ENCODE results near the gene ERICH6.

Gene ERICH6

GRCh38 chr3:150653110-150653561 is 50.6 kb downstream of the ERICH6 start:
- Histone ChIP-seq H3K36me3 (ENCODE audit: insufficient read depth, low read length) (no peaks in the 10 kb centered on the region), H2AFZ (ENCODE audit: low read depth, low read length) (no peak overlapping the region), H3K79me2 (ENCODE audit: insufficient read depth, low read length) (no peaks in the 10 kb centered on the region), H3K9ac (ENCODE audit: low read depth, low read length) (no peak overlapping the region), H4K20me1 (ENCODE audit: insufficient read depth, low read length) (no peaks in the 10 kb centered on the region), H3K9me3 (ENCODE audit: insufficient read depth, low read length, severe bottlenecking) (no peaks in the 10 kb centered on the region), H3K4me3 (ENCODE audit: low read depth in 1 of 2, low read length in 2 of 2) (no peak overlapping the region), H3K4me1 (ENCODE audit: insufficient read depth, low read length) (no peaks in the 10 kb centered on the region), H3K27ac (ENCODE audit: low read length) (no peak overlapping the region), H3K4me2 (ENCODE audit: insufficient read depth, low read length) (no peak overlapping the region), H3K27me3 (ENCODE audit: insufficient read depth, low read length, poor library complexity) (no peaks in the 10 kb centered on the region)
- TF ChIP-seq, protein P1, sequence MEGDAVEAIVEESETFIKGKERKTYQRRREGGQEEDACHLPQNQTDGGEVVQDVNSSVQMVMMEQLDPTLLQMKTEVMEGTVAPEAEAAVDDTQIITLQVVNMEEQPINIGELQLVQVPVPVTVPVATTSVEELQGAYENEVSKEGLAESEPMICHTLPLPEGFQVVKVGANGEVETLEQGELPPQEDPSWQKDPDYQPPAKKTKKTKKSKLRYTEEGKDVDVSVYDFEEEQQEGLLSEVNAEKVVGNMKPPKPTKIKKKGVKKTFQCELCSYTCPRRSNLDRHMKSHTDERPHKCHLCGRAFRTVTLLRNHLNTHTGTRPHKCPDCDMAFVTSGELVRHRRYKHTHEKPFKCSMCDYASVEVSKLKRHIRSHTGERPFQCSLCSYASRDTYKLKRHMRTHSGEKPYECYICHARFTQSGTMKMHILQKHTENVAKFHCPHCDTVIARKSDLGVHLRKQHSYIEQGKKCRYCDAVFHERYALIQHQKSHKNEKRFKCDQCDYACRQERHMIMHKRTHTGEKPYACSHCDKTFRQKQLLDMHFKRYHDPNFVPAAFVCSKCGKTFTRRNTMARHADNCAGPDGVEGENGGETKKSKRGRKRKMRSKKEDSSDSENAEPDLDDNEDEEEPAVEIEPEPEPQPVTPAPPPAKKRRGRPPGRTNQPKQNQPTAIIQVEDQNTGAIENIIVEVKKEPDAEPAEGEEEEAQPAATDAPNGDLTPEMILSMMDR (IDR thresholded peaks at IDR 0.05; ENCODE audit: borderline replicate concordance, extremely low read depth, low read length, poor library complexity, severe bottlenecking) = no peak
- TF ChIP-seq EZH2 (IDR thresholded peaks at IDR 0.05; ENCODE audit: borderline replicate concordance, low read depth, low read length, severe bottlenecking) = no peak
- DNase-seq (no peak), ATAC-seq (ENCODE audit: insufficient read depth, low read depth) (no peak)

DNA sequence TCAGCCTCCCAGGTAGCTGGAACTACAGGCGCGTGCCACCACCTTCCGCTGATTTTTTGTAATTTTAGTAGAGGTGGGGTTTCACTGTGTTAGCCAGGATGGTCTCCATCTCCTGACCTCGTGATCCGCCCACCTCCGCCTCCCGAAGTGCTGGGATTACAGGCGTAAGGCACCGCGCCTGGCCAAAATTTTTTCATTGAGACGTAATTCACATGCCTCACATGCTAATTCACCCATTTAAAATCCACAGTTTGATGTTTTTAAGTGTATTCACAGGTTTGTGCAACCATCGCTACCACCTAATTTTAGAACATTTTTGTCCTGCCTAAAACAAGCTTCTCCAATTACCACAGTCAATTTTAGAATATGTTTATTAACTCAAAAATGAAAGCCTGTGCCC is 63.5 kb downstream of the ERICH6 start:
- Histone ChIP-seq H3K79me2 (ENCODE audit: insufficient read depth, low read length) (no peaks in the 10 kb centered on the region), H3K4me3 (ENCODE audit: low read depth in 1 of 2, low read length in 2 of 2) (no peak overlapping the region), H3K36me3 (ENCODE audit: insufficient read depth, low read length) (no peaks in the 10 kb centered on the region), H3K9ac (ENCODE audit: low read depth, low read length) (no peak overlapping the region), H3K4me2 (ENCODE audit: insufficient read depth, low read length) (no peak overlapping the region), H4K20me1 (ENCODE audit: insufficient read depth, low read length) (no peaks in the 10 kb centered on the region), H2AFZ (ENCODE audit: low read depth, low read length) (no peak overlapping the region), H3K9me3 (ENCODE audit: insufficient read depth, low read length, severe bottlenecking) (no peaks in the 10 kb centered on the region), H3K27me3 (ENCODE audit: insufficient read depth, low read length, poor library complexity) (no peaks in the 10 kb centered on the region), H3K4me1 (ENCODE audit: insufficient read depth, low read length) (peaks cover 17% of the 10 kb centered on the region), H3K27ac (ENCODE audit: low read length) (no peak overlapping the region)
- no peak for TF ChIP-seq EZH2 (IDR thresholded peaks at IDR 0.05; ENCODE audit: borderline replicate concordance, low read depth, low read length, severe bottlenecking)
- TF ChIP-seq, protein P1 (IDR thresholded peaks at IDR 0.05; ENCODE audit: borderline replicate concordance, extremely low read depth, low read length, poor library complexity, severe bottlenecking) = no peak
- DNase-seq (no peak), ATAC-seq (ENCODE audit: insufficient read depth, low read depth) (no peak)

DNA sequence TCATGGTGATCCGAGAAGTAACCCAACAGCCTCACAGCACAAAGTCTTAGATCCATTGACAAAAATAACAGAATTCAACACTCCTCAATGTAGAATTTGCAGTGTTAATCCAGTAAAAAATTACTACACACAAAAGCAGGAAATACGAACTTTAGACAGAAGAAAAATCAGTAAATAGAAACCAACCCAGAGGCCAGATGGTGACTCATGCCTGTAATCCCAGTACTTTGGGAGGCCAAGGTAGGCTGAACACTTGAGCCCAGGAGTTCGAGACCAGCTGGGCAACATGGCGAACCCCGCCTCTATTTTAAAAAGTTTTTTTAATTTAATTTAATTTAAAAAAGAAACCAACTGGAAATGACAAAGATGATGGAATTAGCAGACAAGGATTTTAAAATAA is 64.5 kb downstream of the ERICH6 start:
- peaks cover 23% of the 10 kb centered on the region for H3K4me1 ChIP-seq (ENCODE audit: insufficient read depth, low read length)
- H4K20me1 ChIP-seq (ENCODE audit: insufficient read depth, low read length) = no peaks in the 10 kb centered on the region
- H3K4me2 ChIP-seq (ENCODE audit: insufficient read depth, low read length) = no peak overlapping the region
- H3K27ac ChIP-seq (ENCODE audit: low read length) = no peak overlapping the region
- no peak for DNase-seq
- H3K79me2 ChIP-seq (ENCODE audit: insufficient read depth, low read length) = no peaks in the 10 kb centered on the region
- H2AFZ ChIP-seq (ENCODE audit: low read depth, low read length) = no peak overlapping the region
- no peaks in the 10 kb centered on the region for H3K27me3 ChIP-seq (ENCODE audit: insufficient read depth, low read length, poor library complexity)
- TF ChIP-seq, protein P1 (IDR thresholded peaks at IDR 0.05; ENCODE audit: borderline replicate concordance, extremely low read depth, low read length, poor library complexity, severe bottlenecking) = no peak
- no peak for TF ChIP-seq EZH2 (IDR thresholded peaks at IDR 0.05; ENCODE audit: borderline replicate concordance, low read depth, low read length, severe bottlenecking)
- no peak overlapping the region for H3K9ac ChIP-seq (ENCODE audit: low read depth, low read length)
- no peak overlapping the region for H3K4me3 ChIP-seq (ENCODE audit: low read depth in 1 of 2, low read length in 2 of 2)
- no peaks in the 10 kb centered on the region for H3K36me3 ChIP-seq (ENCODE audit: insufficient read depth, low read length)
- no peak for ATAC-seq (ENCODE audit: insufficient read depth, low read depth)
- H3K9me3 ChIP-seq (ENCODE audit: insufficient read depth, low read length, severe bottlenecking) = no peaks in the 10 kb centered on the region

DNA sequence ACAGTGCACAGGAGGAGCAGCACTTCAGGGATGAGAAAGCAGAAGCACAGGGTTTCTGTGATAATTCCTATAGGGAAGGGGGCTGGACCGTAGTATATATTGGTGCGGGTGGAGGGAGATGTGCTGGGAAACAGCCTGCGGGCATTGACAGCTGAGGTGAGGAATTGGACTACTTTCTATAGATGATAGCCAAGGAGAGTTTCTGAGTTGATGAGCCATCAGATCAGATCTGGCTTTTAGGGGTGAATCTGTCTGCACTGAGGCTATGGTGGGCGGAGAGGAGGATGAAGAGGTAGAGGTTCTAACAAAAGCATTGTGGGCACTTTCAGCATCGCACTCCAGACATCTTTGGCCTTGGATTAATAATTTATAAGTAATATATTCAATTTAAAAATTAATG is 67.5 kb downstream of the ERICH6 start:
- no peaks in the 10 kb centered on the region for H3K27me3 ChIP-seq (ENCODE audit: insufficient read depth, low read length, poor library complexity)
- no peak for TF ChIP-seq EZH2 (IDR thresholded peaks at IDR 0.05; ENCODE audit: borderline replicate concordance, low read depth, low read length, severe bottlenecking)
- TF ChIP-seq, protein P1 (IDR thresholded peaks at IDR 0.05; ENCODE audit: borderline replicate concordance, extremely low read depth, low read length, poor library complexity, severe bottlenecking) = no peak
- no peaks in the 10 kb centered on the region for H4K20me1 ChIP-seq (ENCODE audit: insufficient read depth, low read length)
- no peak overlapping the region for H3K4me3 ChIP-seq (ENCODE audit: low read depth in 1 of 2, low read length in 2 of 2)
- peak overlapping the region; percentile 44 for H3K4me2 ChIP-seq (ENCODE audit: insufficient read depth, low read length)
- peak overlapping the region; percentile 84 for H3K27ac ChIP-seq (ENCODE audit: low read length)
- peaks cover 23% of the 10 kb centered on the region for H3K4me1 ChIP-seq (ENCODE audit: insufficient read depth, low read length)
- no peak for DNase-seq
- ATAC-seq (ENCODE audit: insufficient read depth, low read depth) = peak; percentile 15; the same call in 2 of the 3 replicates
- peaks cover 5% of the 10 kb centered on the region for H3K36me3 ChIP-seq (ENCODE audit: insufficient read depth, low read length)
- peak overlapping the region; percentile 30 for H3K9ac ChIP-seq (ENCODE audit: low read depth, low read length)
- peak overlapping the region; percentile 66; the same call in 1 of the 2 replicates for H2AFZ ChIP-seq (ENCODE audit: low read depth, low read length)
- H3K79me2 ChIP-seq (ENCODE audit: insufficient read depth, low read length) = no peaks in the 10 kb centered on the region
- H3K9me3 ChIP-seq (ENCODE audit: insufficient read depth, low read length, severe bottlenecking) = no peaks in the 10 kb centered on the region

Data from DND-41 (cell line).